K562 (cell line): Measurements from ENCODE around the gene CRYBA4. TPM values are rescaled to one million over a fixed set of nuclear protein-coding genes. Genes with fewer than 3 reads are reported as not detected.

Experiments used
- ATF7 ChIP-seq: fragments of 450-650 bp; IDR thresholded peaks from 2 replicates; pipeline ENCODE4 v1.7.1; 2014; ENCODE audit warnings: mild to moderate bottlenecking, moderate library complexity
- ELF1 ChIP-seq: fragments of 200-800 bp; sonication (Bioruptor generic); IDR thresholded peaks from 2 replicates; pipeline ENCODE4 v1.6.1; 2016; ENCODE audit warnings: missing genetic modification characterization, missing compliant biosample characterization
- EP300 ChIP-seq: IDR thresholded peaks from 2 replicates; pipeline ENCODE4 v1.6.1; 2012; ENCODE audit warnings: low read length, improper control_type of control experiment
- KLF16 ChIP-seq: IDR thresholded peaks from 2 replicates; pipeline ENCODE4 v1.6.1; 2016; ENCODE audit warnings: antibody characterized with exemption
- MLLT1 ChIP-seq, 2 experiments: fragments of 450-650 bp; IDR thresholded peaks; 2 replicates each; pipeline ENCODE4 v1.6.1; 2016
- NBN ChIP-seq: fragments of 450-650 bp; IDR thresholded peaks from 2 replicates; pipeline ENCODE4 v1.6.1; 2016; ENCODE audit warnings: low read depth, mild to moderate bottlenecking
- POLR2H ChIP-seq: IDR thresholded peaks from 2 replicates; pipeline ENCODE4 v1.6.1; 2016; ENCODE audit warnings: missing genetic modification characterization, low read depth, mild to moderate bottlenecking, control low read depth, missing compliant biosample characterization, moderate library complexity
- REST ChIP-seq, 2 experiments: fragments of 450-650 bp; formaldehyde crosslinking in 1 of 2; IDR thresholded peaks; 2 replicates each; pipeline versions ENCODE4 v1.4.0 to v1.6.1; 2014 to 2020; ENCODE audit warnings: mild to moderate bottlenecking in 2 of 2, borderline replicate concordance in 1 of 2, low read depth in 1 of 2
- SRF ChIP-seq, 2 experiments: fragments of 250-450, 450-650 bp in 1 of 2; sonication (Bioruptor Pico) in 1 of 2; sonication (generic) in 1 of 2; formaldehyde crosslinking; IDR thresholded peaks; 2 replicates each; pipeline versions ENCODE4 v1.5.0 to v1.5.1; 2020 to 2022; ENCODE audit warnings: mild to moderate bottlenecking in 1 of 2, missing genetic modification reagents in 1 of 2
- TFAP4 ChIP-seq: sonication (generic); formaldehyde crosslinking; IDR thresholded peaks from 2 replicates; pipeline ENCODE4 v1.8.0; 2022; ENCODE audit warnings: missing genetic modification reagents, mild to moderate bottlenecking, moderate library complexity, borderline replicate concordance
- THAP12 ChIP-seq: fragments of 250-450 bp; sonication (Bioruptor Pico); IDR thresholded peaks from 2 replicates; pipeline ENCODE4 v1.9.0; 2021; ENCODE audit warnings: mild to moderate bottlenecking, inconsistent platforms
- THRA ChIP-seq: fragments of 450-650 bp; IDR thresholded peaks from 2 replicates; pipeline ENCODE4 v1.6.1; 2017; ENCODE audit warnings: mild to moderate bottlenecking, moderate library complexity
- polyA plus RNA-seq, 8 experiments: library from polyadenylated mRNA; depleted of rRNA in 4 of 8; stranded (reverse) in 5 of 8; unstranded in 3 of 8; fragments of >200 nt; fragmentation: Nextera tagmentation in 2 of 8; fragmentation: Illumina TruSeq in 1 of 8; extraction: Ambion mirVana in 2 of 8; extraction: Trizol in 1 of 8; gene quantifications; 2 replicates each; pipeline versions ENCODE4 v1.2.1 to v1.2.3, GENCODE V29; 2011 to 2014; ENCODE audit warnings: inconsistent platforms in 1 of 8, missing spikeins in 1 of 8
- total RNA-seq, 7 experiments: library from RNA; depleted of rRNA in 6 of 7; stranded (reverse); fragments of >200 nt in 6 of 7; fragmentation: Illumina TruSeq in 2 of 7; extraction: Trizol in 2 of 7; gene quantifications; 2 replicates each; pipeline versions ENCODE4 v1.2.1 to v1.2.3, GENCODE V29; 2011 to 2021; ENCODE audit warnings: low replicate concordance in 1 of 7

The CRYBA4 gene
- total and polyA plus RNA-seq, 9 of the 15 experiments (the other 6 are each of a cell fraction or from before 2014, with no cell fraction given) = 0.59 to 3.3 (median 1.6) TPM

- TF ChIP-seq ELF1 (tag) (peak; percentile 51; the same call in 1 of the 2 replicates), MLLT1 (IDR thresholded peaks at IDR 0.05) (peak; percentile 47 to 64; a peak in 1 of 4 replicates), REST (IDR thresholded peaks at IDR 0.05; ENCODE audit: borderline replicate concordance) (peak; percentile 23; the same call in 1 of the 2 replicates), REST (CRISPR knock-in tag; IDR thresholded peaks at IDR 0.05; ENCODE audit: low read depth) (no peak), THAP12 (CRISPR knock-in tag) (no peak), TFAP4 (CRISPR knock-in tag) (no peak), POLR2H (tag) (peak; percentile 74), NBN (peak; percentile 85), KLF16 (peak; percentile 92), ATF7 (peak; percentile 50), EP300 (peak; percentile 97), SRF (CRISPR knock-in tag; IDR thresholded peaks at IDR 0.05) (0 out of 4 replicates have a peak, but pooled peaks of 1 of the 2 experiments have one; percentile 26), THRA (no peak)
These were observed 10.8 kb downstream of the CRYBA4 start (continued) for GRCh38 chr22:26632422-26633155.
